Measurements from ENCODE around the gene SLC22A1.
"Not testable (repeated sequence)": the region's sequence is repeated elsewhere in the genome, so short reads cannot be mapped to it uniquely, and the experiment has no call there.

- TF ChIP-seq EZH2 (IDR thresholded peaks at IDR 0.05); POLR2AphosphoS5 (IDR thresholded peaks at IDR 0.05; ENCODE audit: borderline replicate concordance, low read depth, low read length): not testable (repeated sequence)
Measured at GRCh38 chr6:160090442-160091239, 31.0 kb upstream of the SLC22A1 start.

Measured in SK-N-MC (cell line).